WTC11 (cell line): ENCODE measurements around the gene NCKAP5. TPM values are rescaled to one million over a fixed set of nuclear protein-coding genes. Genes with fewer than 3 reads are reported as not detected.

Experiments used
- ATAC-seq: fragments of 200-7000 bp; cut with Tn5 transposase; 2 replicates; pipeline ENCODE4 v1.10.0; 2021; ENCODE audit warnings: mild to moderate bottlenecking, moderate library complexity
- CTCF ChIA-PET: fragments of 300-600 bp; sonication (Branson Sonifier 250); formaldehyde crosslinking; loops from one replicate; lab custom pipeline; 2021; ENCODE audit warnings: antibody characterized with exemption; lab: Charles Lee
- POLR2A ChIA-PET: fragments of 350-600 bp; sonication (Branson Sonifier 250); formaldehyde crosslinking; loops from one replicate; lab custom pipeline; 2021; ENCODE audit warnings: antibody characterized with exemption; lab: Charles Lee
- DNase-seq: peaks from one replicate; pipeline ENCODE4 v3.0.0; 2021; ENCODE audit warnings: low spot score
- H3K27ac Mint-ChIP-seq: 2 replicates; pipeline ENCODE4 v1.8.0; 2021; ENCODE audit warnings: mixed read lengths
- H3K27me3 Mint-ChIP-seq: 2 replicates; pipeline ENCODE4 v1.8.0; 2021; ENCODE audit warnings: low read depth, mild to moderate bottlenecking, moderate library complexity, mixed read lengths
- H3K36me3 Mint-ChIP-seq: 2 replicates; pipeline ENCODE4 v1.8.0; 2021; ENCODE audit warnings: mixed read lengths
- H3K4me1 Mint-ChIP-seq: 2 replicates; pipeline ENCODE4 v1.8.0; 2022; ENCODE audit warnings: mixed read lengths
- H3K4me3 Mint-ChIP-seq: 2 replicates; pipeline ENCODE4 v1.8.0; 2021; ENCODE audit warnings: mild to moderate bottlenecking, moderate library complexity, mixed read lengths
- H3K9me3 Mint-ChIP-seq: 2 replicates; pipeline ENCODE4 v1.8.0; 2021; ENCODE audit warnings: mixed read lengths
- E2F5 ChIP-seq: sonication (generic); formaldehyde crosslinking; IDR thresholded peaks from 2 replicates; pipeline ENCODE4 v1.8.1; 2022; ENCODE audit warnings: mild to moderate bottlenecking, moderate library complexity, missing genetic modification reagents
- FOXK1 ChIP-seq: sonication (generic); formaldehyde crosslinking; IDR thresholded peaks from 2 replicates; pipeline ENCODE4 v1.8.0; 2022; ENCODE audit warnings: mild to moderate bottlenecking, moderate library complexity, missing genetic modification reagents
- FOXP4 ChIP-seq: sonication (generic); formaldehyde crosslinking; IDR thresholded peaks from 2 replicates; pipeline ENCODE4 v1.8.0; 2022; ENCODE audit warnings: mild to moderate bottlenecking, missing genetic modification reagents
- GABPB1 ChIP-seq: sonication (generic); formaldehyde crosslinking; IDR thresholded peaks from 2 replicates; pipeline ENCODE4 v1.8.1; 2023; ENCODE audit warnings: mild to moderate bottlenecking, missing genetic modification reagents
- GTF2I ChIP-seq: fragments of 250-450 bp; sonication (Bioruptor Pico); conservative IDR thresholded peaks from 2 replicates; pipeline ENCODE4 v1.4.0; 2021; ENCODE audit warnings: mild to moderate bottlenecking
- HMGA2 ChIP-seq: fragments of 250-450 bp; sonication (Bioruptor Pico); IDR thresholded peaks from 2 replicates; pipeline ENCODE4 v1.4.0; 2021; ENCODE audit warnings: mild to moderate bottlenecking, moderate library complexity
- HMGXB4 ChIP-seq: sonication (generic); formaldehyde crosslinking; IDR thresholded peaks from 2 replicates; pipeline ENCODE4 v1.8.1; 2023; ENCODE audit warnings: mild to moderate bottlenecking, moderate library complexity, missing genetic modification reagents
- PRRX2 ChIP-seq: fragments of 250-450 bp; sonication (Bioruptor Pico); IDR thresholded peaks from 2 replicates; pipeline ENCODE4 v1.8.0; 2021; ENCODE audit warnings: mild to moderate bottlenecking
- ZBTB21 ChIP-seq: sonication (generic); formaldehyde crosslinking; IDR thresholded peaks from 2 replicates; pipeline ENCODE4 v1.8.1; 2023; ENCODE audit warnings: mild to moderate bottlenecking, missing genetic modification reagents, borderline replicate concordance
- ZNF532 ChIP-seq: fragments of 250-450 bp; sonication (Bioruptor Pico); IDR thresholded peaks from 2 replicates; pipeline ENCODE4 v1.9.0; 2021; ENCODE audit warnings: mild to moderate bottlenecking, borderline replicate concordance
- ZNF671 ChIP-seq: fragments of 250-450 bp; sonication (Bioruptor Pico); IDR thresholded peaks from 2 replicates; pipeline ENCODE4 v1.8.0; 2021; ENCODE audit warnings: mild to moderate bottlenecking
- total RNA-seq: library from RNA; stranded (reverse); gene quantifications from 3 replicates; pipeline ENCODE4 v1.2.3, GENCODE V29; 2021

Gene NCKAP5
- total RNA-seq, 1 experiment from 2014 or later, result 0.55 TPM

GRCh38 chr2:132642415-132642814 lies 925.8 kb downstream of the NCKAP5 start:
- no peak overlapping the region for H3K4me3 Mint-ChIP-seq
- ATAC-seq, result no peak

More at GRCh38 chr2:132642415-132642814, 925.8 kb downstream of the NCKAP5 start:
- TF ChIP-seq GABPB1 (CRISPR knock-in tag), result no peak
- TF ChIP-seq FOXP4, result no peak
- TF ChIP-seq FOXK1 (CRISPR knock-in tag), result no peak
- no peak for TF ChIP-seq ZNF671
- no peak for TF ChIP-seq E2F5 (CRISPR knock-in tag)
- TF ChIP-seq PRRX2 (CRISPR knock-in tag), result no peak
- TF ChIP-seq ZBTB21 (CRISPR knock-in tag), result no peak
- TF ChIP-seq HMGXB4 (CRISPR knock-in tag), result no peak
- no peak for TF ChIP-seq HMGA2 (CRISPR knock-in tag)
- no peak for TF ChIP-seq ZNF532
- TF ChIP-seq GTF2I (CRISPR knock-in tag), result no peak
- H3K27me3 Mint-ChIP-seq, result no peaks in the 10 kb centered on the region
- no peak for DNase-seq
- ChIA-PET POLR2A (no interaction called here), CTCF (no interaction called here)
- no peaks in the 10 kb centered on the region for H3K36me3 Mint-ChIP-seq
- peaks cover 31% of the 10 kb centered on the region for H3K4me1 Mint-ChIP-seq
- H3K9me3 Mint-ChIP-seq, result no peaks in the 10 kb centered on the region
- H3K27ac Mint-ChIP-seq, result no peak overlapping the region
